Measurements from ENCODE around the gene IGF2R.
A peak's percentile ranks its signal among the peaks of the same experiment; 100 is the strongest.

IGF2R gene

DNA sequence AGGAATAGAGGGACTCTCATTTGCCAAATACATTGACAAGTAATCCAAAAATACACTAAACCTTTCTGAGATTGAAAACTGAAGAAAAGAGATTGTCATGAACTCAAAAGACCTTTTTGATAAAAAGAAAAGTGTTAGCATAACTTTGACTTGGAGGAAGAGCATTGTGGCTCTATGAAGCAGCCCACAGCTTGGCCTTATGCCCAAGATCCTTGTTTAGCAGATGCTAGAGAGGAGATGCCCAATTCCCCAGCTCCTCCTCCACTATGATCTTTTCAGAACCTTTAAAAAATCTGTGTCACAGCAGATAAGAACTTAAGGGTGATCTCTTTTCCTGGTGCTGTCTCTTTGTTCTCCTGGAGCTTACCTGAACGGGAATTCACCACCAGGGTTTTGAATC, 35.8 kb upstream of the IGF2R start:
- TF ChIP-seq, protein P1, sequence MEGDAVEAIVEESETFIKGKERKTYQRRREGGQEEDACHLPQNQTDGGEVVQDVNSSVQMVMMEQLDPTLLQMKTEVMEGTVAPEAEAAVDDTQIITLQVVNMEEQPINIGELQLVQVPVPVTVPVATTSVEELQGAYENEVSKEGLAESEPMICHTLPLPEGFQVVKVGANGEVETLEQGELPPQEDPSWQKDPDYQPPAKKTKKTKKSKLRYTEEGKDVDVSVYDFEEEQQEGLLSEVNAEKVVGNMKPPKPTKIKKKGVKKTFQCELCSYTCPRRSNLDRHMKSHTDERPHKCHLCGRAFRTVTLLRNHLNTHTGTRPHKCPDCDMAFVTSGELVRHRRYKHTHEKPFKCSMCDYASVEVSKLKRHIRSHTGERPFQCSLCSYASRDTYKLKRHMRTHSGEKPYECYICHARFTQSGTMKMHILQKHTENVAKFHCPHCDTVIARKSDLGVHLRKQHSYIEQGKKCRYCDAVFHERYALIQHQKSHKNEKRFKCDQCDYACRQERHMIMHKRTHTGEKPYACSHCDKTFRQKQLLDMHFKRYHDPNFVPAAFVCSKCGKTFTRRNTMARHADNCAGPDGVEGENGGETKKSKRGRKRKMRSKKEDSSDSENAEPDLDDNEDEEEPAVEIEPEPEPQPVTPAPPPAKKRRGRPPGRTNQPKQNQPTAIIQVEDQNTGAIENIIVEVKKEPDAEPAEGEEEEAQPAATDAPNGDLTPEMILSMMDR (conservative IDR thresholded peaks at IDR 0.05; ENCODE audit: control insufficient read depth, insufficient read depth, low read depth, low read length) = no peak
- H3K4me3 ChIP-seq (ENCODE audit: control insufficient read depth, low read depth, low read length) = no peak overlapping the region
- DNase-seq (ENCODE audit: low read depth) = no peak

DNA sequence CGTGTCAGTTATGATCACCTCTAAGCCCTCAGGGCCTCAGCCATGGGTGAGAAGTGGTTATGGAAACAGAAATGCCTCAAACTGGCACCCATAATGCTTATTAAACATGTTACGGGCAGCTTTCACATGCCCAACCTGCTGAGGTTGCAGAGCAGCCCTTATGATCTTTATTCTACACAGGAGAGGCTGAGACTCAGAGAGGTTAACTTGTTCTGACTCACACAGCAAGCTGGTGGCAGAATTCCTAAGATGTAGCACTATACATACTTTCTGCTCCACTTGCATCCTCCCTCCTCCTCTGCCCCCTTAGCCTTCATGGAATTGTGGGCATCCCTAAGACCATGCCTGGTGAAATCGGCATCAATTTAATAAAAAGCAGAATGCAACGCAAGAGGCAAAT, 34.7 kb upstream of the IGF2R start:
- TF ChIP-seq, protein P1 (conservative IDR thresholded peaks at IDR 0.05; ENCODE audit: control insufficient read depth, insufficient read depth, low read depth, low read length) = no peak
- no peak for DNase-seq (ENCODE audit: low read depth)
- no peak overlapping the region for H3K4me3 ChIP-seq (ENCODE audit: control insufficient read depth, low read depth, low read length)

DNA sequence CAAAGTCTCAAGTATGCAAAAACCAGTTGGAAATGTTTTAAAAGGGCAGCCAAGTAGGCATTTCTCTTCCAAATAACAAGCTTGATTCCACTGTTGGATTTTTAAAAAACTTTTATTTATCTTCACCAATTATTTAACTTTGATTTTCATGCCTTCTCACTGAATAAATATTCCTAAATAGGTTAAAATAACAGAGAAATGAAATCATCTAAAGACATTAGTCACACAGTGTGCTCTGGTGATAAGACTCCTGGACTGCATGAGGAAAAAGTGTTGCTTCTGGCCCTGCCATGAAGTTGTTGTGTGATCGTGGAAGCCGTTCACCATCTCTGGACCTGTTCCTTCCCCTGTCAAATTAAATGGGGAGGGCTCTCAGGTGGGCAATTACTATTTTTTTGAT, 33.8 kb upstream of the IGF2R start:
- TF ChIP-seq, protein P1 (conservative IDR thresholded peaks at IDR 0.05; ENCODE audit: control insufficient read depth, insufficient read depth, low read depth, low read length) = no peak
- H3K4me3 ChIP-seq (ENCODE audit: control insufficient read depth, low read depth, low read length) = no peak overlapping the region
- peak; percentile 42 for DNase-seq (ENCODE audit: low read depth)

GRCh38 chr6:159935633-159936032, 33.2 kb upstream of the IGF2R start:
- no peak overlapping the region for H3K4me3 ChIP-seq (ENCODE audit: control insufficient read depth, low read depth, low read length)
- peak; percentile 77 for DNase-seq (ENCODE audit: low read depth)
- TF ChIP-seq, protein P1 (conservative IDR thresholded peaks at IDR 0.05; ENCODE audit: control insufficient read depth, insufficient read depth, low read depth, low read length) = no peak

- DNase-seq (ENCODE audit: low read depth) = no peak
- H3K4me3 ChIP-seq (ENCODE audit: control insufficient read depth, low read depth, low read length) = no peak overlapping the region
- TF ChIP-seq, protein P1 (conservative IDR thresholded peaks at IDR 0.05; ENCODE audit: control insufficient read depth, insufficient read depth, low read depth, low read length) = no peak
These were observed 29.3 kb upstream of the IGF2R start for GRCh38 chr6:159939591-159940016.

DNA sequence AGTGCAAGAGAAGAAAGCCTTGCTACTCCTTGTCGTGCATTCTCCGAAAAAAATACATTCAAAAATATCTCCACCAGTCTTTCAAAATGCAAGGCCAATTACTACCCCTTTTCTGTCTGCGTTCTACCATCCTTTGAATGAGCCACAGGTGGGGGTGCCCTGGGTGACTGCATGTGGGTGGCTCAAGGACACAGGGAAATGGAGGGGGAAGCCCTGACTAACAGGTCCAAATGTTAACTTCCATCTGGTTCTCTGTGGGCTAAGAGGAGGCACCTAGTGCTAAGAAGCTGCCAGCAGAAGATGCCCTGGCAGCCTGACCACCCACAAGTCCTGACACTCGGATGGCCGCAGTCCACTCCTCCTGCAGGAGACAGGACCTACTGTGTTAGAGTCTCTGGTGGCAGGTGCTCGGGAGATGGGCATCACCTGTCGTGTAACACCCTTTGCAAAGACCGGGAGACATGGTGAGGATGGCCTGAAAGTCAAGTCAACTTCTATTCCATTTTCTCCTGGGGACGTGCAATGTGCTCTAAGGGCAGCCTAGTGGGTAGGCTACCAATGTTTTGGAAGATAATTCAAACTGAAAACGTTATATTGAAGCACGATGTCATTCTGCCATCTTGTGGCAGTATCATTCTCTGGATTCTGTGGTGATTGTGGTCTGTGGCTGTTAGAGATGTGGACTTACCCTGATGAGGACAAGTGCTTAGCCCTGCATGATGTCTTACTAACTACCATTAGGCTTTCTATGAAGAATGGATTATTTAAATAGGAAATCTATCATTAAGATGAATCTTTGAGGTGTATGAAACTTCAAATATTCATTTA, 27.4 kb upstream of the IGF2R start:
- peak; percentile 69 for DNase-seq (ENCODE audit: low read depth)
- H3K4me3 ChIP-seq (ENCODE audit: control insufficient read depth, low read depth, low read length) = no peak overlapping the region
- TF ChIP-seq, protein P1 (conservative IDR thresholded peaks at IDR 0.05; ENCODE audit: control insufficient read depth, insufficient read depth, low read depth, low read length) = peak; percentile 62
